GM18861 (cell line): ENCODE data around the gene IFNLR1.
"Not testable (repeated sequence)": the region's sequence is repeated elsewhere in the genome, so short reads cannot be mapped to it uniquely, and the experiment has no call there.

Experiments used
- ATAC-seq: cut with Tn5 transposase; IDR thresholded peaks from one replicate; pipeline ENCODE4 v1.9.1; 2021; ENCODE audit not compliant: unreplicated experiment

Gene IFNLR1

GRCh38 chr1:24186993-24187790 is at the start of gene IFNLR1:
Gene IFNLR1 (minus strand): TSS chr1:24187289. CDS start chr1:24187248, 41 bp downstream.
- no peak for ATAC-seq

DNA sequence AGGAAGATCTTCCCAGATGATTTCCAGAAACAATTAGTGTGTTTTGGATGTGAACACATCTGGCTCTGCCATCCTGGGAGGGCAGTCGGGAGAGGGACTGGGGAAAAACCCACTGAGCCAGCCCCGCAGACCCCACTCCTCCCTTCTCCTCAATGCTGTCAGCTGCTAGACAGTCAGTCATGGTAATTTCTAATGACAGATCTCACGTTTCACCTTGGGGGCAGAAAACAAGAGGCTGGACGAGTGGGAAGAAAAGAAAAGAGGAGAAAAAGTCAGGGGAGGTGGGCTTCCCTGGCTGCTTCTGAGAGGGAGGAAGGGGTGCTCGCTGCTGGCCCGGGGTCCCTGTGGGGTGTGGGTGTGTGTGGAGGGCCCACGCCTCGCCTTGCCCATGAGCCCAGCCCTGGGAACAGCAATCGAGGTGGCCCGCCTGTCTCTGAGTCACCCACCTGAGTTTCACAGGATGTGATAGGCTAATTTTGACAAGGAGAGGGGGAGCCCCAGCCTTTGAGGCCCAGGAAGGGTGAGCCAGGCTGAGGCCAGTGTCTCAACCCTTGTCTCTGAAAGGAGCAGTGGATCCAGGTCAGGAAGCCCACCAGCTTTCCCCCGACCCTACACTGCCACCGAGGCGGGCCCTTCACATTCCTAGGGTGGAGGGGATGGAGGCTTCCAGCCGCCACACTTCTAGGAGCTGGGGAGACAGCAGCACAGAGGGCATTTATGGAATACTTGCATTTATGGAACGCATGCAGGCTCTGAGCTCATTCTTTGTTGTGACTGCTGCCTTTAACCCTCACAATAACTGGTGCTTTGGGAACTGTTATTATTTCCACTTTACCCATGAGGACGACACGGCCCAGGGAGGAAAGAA is 49.1 kb upstream of the IFNLR1 start:
- ATAC-seq, result no peak

- ATAC-seq, result no peak
These were observed 46.9 kb upstream of the IFNLR1 start for GRCh38 chr1:24233684-24234600.

GRCh38 chr1:24231701-24232100 is 44.6 kb upstream of the IFNLR1 start:
- no peak for ATAC-seq

- no peak for ATAC-seq
These were observed 41.2 kb upstream of the IFNLR1 start for GRCh38 chr1:24228311-24228710.

GRCh38 chr1:24226749-24227148 is 39.7 kb upstream of the IFNLR1 start:
- ATAC-seq, result no peak

DNA sequence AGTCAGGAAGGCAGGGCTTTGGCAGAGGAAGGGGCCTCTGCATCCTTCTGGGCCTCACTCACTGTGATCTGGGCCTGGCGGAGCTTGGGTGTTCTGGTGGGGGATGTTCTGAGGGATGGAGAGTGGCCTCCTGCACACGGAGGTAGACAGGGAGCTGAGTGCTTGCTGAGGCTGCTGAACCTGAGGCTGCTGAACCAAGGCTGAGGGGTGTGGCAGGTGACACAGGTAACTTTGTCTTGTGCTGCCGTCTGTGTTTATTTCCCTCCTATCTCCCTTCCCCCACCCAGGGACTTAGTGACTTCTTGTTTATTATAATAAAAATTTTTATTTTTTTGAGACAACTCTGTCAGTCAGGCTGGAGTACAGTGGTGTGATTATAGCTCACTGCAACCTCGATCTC is 37.7 kb upstream of the IFNLR1 start:
- ATAC-seq, result no peak

GRCh38 chr1:24224086-24224485 is 37.0 kb upstream of the IFNLR1 start:
- ATAC-seq, result no peak

- ATAC-seq, result no peak
These were observed 35.7 kb upstream of the IFNLR1 start for GRCh38 chr1:24222793-24223192.

GRCh38 chr1:24222008-24222605 is 35.0 kb upstream of the IFNLR1 start:
- ATAC-seq, result no peak

- ATAC-seq, result no peak
These were observed 34.2 kb upstream of the IFNLR1 start for GRCh38 chr1:24221246-24221645.

DNA sequence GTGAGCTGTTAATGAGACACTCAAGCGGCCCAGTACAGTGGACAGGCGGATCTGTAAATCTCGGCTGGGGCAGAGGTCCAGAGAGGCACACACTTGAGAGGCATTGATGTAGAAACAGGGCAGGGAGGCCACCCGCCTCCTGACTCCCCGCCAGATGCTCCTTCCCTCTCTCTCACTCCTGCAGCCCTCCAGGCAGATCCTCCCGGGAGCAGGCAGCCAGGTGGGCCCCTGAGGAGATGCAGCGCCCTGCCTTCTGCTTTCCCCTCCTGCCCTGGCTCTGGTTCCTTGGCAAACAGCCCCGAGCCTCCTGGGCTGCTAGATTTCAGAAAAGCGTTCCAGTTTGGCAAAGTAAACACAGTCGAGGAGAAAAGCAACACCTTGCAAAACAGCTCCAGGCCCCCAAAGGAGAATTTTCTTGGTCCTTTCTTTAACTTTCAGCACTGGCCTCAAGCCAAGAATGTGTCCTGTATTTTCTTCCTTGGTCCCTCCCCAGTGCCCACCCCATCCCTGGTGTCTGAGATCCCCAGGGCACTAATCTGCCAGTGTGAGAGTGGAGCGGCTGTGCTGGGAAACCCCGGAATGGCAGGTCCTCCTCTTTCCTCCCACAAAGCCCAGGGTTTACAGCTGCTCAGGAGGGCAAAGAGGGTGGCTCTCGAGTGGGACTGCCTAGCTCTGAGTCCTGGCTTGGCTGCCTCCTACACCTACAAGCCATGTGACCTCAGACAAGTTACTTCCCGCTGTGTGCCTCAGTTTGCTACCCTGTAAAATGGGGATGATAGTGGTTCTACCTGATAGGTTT is 29.4 kb upstream of the IFNLR1 start:
- ATAC-seq, result no peak

DNA sequence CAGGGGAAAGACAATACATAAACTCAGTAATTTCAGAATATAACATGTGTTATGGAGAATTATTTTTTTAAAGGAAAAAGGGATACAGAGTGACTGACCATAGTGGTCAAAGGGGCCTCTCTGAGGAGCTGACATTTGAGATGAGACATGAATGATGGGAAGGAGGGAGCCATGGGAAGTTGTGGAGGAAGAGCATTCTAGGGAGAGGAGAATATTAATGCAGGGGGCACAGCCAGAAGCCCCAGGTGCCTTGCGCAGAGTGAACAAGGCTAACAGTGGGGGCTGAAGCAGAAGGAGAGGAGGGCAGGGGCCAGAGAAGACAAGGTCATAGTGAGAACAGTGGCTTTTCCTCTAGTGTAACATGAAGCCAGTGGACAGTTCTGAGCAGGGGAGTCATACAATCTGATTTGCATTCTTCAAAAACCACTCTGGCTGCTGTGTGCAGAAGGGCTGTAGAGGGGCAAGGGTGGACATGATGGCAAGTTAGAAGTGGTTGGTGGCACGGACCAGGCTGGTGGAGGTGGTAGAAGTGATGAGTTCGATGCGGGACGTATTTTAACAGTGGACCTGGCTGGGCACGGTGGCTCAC is 28.2 kb upstream of the IFNLR1 start:
- no peak for ATAC-seq

GRCh38 chr1:24212376-24212775 is 25.3 kb upstream of the IFNLR1 start:
- ATAC-seq, result no peak

DNA sequence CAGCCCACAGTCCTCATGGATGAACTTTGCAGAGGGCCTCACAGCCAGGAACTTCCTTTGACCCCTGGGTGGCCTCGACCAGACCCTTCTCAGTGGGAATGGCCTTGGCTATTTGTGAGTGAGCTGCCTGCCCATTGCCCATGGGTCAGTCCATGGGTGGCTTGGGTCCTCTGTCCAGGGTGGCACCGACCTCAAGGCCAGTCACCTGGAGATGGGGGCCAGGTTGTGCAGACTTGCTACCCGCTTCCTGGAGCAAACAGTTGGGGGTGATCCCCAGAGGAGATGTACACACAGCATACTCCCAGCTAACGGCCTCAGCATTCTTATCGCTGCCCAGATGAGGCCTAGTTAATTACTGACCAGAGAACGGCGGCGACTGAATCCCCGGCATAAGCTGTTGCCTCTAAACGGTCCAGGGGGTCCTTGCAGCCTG is 23.1 kb upstream of the IFNLR1 start:
- ATAC-seq, result no peak

DNA sequence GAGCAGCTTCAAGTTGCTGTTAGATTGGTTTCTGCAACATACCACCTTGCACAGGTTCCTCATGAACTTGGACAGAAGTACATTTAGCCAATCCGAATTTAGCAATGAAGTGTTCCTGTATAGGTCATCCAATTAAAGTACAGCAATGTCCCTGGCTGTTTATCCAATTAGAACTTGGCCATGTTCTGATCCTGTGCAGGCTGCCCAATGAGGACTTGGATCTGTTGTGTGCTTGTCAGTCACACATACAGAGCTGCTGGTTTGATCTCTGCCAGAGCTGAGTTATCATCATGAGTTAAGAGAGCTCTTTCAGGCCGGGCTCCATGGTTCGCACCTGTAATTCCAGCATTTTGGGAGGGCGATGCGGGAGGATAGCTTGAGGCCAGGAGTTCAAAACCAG is 22.0 kb upstream of the IFNLR1 start:
- no peak for ATAC-seq

- ATAC-seq, result no peak
These were observed 20.6 kb upstream of the IFNLR1 start for GRCh38 chr1:24207709-24208108.

DNA sequence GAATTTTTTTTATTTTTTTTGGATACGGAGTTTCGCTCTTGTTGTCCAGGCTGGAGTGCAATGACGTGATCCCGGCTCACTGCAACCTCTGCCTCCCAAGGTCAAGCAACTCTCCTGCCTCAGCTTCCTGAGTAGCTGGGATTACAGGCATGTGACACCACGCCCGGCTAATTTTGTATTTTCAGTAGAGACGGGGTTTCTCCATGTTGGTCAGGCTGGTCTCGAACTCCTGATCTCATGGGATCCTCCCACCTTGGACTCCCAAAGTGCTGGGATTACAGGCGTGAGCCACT is 20.3 kb upstream of the IFNLR1 start:
- not testable (repeated sequence) for ATAC-seq

- no peak for ATAC-seq
These were observed 19.7 kb upstream of the IFNLR1 start for GRCh38 chr1:24206516-24207394.
